HepG2 (cell line): ENCODE data around the gene RP2. TPM values are rescaled to one million over a fixed set of nuclear protein-coding genes. Genes with fewer than 3 reads are reported as not detected.

ENCODE experiments used
- ATAC-seq: fragments of 200-7000 bp; cut with Tn5 transposase; 3 replicates; pipeline ENCODE4 v1.9.1; 2020; ENCODE audit warnings: mild to moderate bottlenecking, moderate library complexity
- BruUV-seq: library from RNA; stranded (reverse); fragments of 400-500 nt; replicated peaks from 2 replicates; lab custom pipeline; 2021; lab: Mats Ljungman, UMichigan
- CTCF ChIA-PET: fragments of 300-600 bp; formaldehyde crosslinking; extraction: SDS; loops from one replicate; lab custom pipeline; 2021; ENCODE audit warnings: low total read pairs, inconsistent platforms, low intra/inter-chr PET ratio; lab: Yijun Ruan, JAX
- POLR2A ChIA-PET: fragments of 350-600 bp; sonication (Branson Sonifier 250); formaldehyde crosslinking; loops from one replicate; lab custom pipeline; 2020; ENCODE audit warnings: antibody characterized with exemption, inconsistent platforms; lab: Yijun Ruan, JAX
- DNase-seq: peaks from one replicate; pipeline ENCODE4 v3.0.0-alpha.2; 2015; ENCODE audit warnings: low spot score
- FAIRE-seq: peaks from 3 replicates; lab custom pipeline; 2011; peaks lifted over from hg19 to GRCh38; lab: Jason Lieb, UNC
- H2AFZ ChIP-seq: one replicate; pipeline ENCODE4 v1.6.1; 2011; ENCODE audit warnings: low read length, inconsistent platforms
- H3K27ac ChIP-seq: fragments of 300-600 bp; 3 replicates; pipeline ENCODE4 v1.8.0; 2011; ENCODE audit warnings: mixed run types, mild to moderate bottlenecking, mixed read lengths, low read length, inconsistent platforms; ENCODE audit not compliant: insufficient read depth; ENCODE audit errors: extremely low read length
- H3K27me3 ChIP-seq, 2 experiments: fragments of 200-600 bp in 1 of 2; 2 replicates in 1 of 2; 3 replicates in 1 of 2; pipeline versions ENCODE4 v1.6.0 to v1.8.0; 2011; ENCODE audit warnings: low read length in 2 of 2, mild to moderate bottlenecking in 2 of 2, moderate library complexity in 2 of 2, inconsistent platforms in 1 of 2; ENCODE audit not compliant: insufficient read depth in 2 of 2, control insufficient read depth in 1 of 2
- H3K36me3 ChIP-seq, 2 experiments: fragments of 200-600 bp in 1 of 2; replicated peaks in 1 of 2; 2 replicates in 1 of 2; 3 replicates in 1 of 2; pipeline versions ENCODE4 v1.5.1 to v1.8.0; 2011; ENCODE audit warnings: low read length in 2 of 2, inconsistent platforms in 1 of 2; ENCODE audit not compliant: insufficient read depth in 2 of 2, control insufficient read depth in 1 of 2
- H3K4me1 ChIP-seq: 2 replicates; pipeline ENCODE4 v1.5.1; 2012; ENCODE audit warnings: low read length, inconsistent platforms; ENCODE audit not compliant: insufficient read depth
- H3K4me2 ChIP-seq: 2 replicates; pipeline ENCODE4 v1.6.0; 2011; ENCODE audit warnings: low read depth, low read length, inconsistent platforms
- H3K4me3 ChIP-seq, 3 experiments: fragments of 200-600 bp in 1 of 3; sonication (generic), shearing (Covaris generic) in 1 of 3; replicated peaks in 1 of 3; 2 replicates each; pipeline ENCODE4 v1.5.1; 2011 to 2016; ENCODE audit warnings: low read length in 3 of 3, inconsistent platforms in 2 of 3, low read depth in 2 of 3, mild to moderate bottlenecking in 2 of 3, control low read depth in 1 of 3, mixed read lengths in 1 of 3; ENCODE audit not compliant: insufficient read depth in 1 of 3
- H3K79me2 ChIP-seq: one replicate; pipeline ENCODE4 v1.6.1; 2011; ENCODE audit warnings: low read length, inconsistent platforms; ENCODE audit not compliant: insufficient read depth
- H3K9ac ChIP-seq: 2 replicates; pipeline ENCODE4 v1.6.0; 2011; ENCODE audit warnings: mild to moderate bottlenecking, low read depth, low read length, inconsistent platforms; ENCODE audit not compliant: insufficient read depth
- H3K9me3 ChIP-seq: 2 replicates; pipeline ENCODE4 v1.5.1; 2012; ENCODE audit warnings: mild to moderate bottlenecking, low read length
- H4K20me1 ChIP-seq: 2 replicates; pipeline ENCODE4 v1.6.0; 2011; ENCODE audit warnings: inconsistent platforms, mild to moderate bottlenecking, low read length, moderate library complexity; ENCODE audit not compliant: insufficient read depth
- ELF4 ChIP-seq: sonication (generic); formaldehyde crosslinking; IDR thresholded peaks from 2 replicates; pipeline ENCODE4 v1.5.0; 2020; ENCODE audit warnings: missing genetic modification reagents, mild to moderate bottlenecking, moderate library complexity, borderline replicate concordance
- FOXA1 ChIP-seq, 2 experiments: fragments of 450-650 bp in 1 of 2; sonication (generic) in 1 of 2; formaldehyde crosslinking in 1 of 2; IDR thresholded peaks; 2 replicates each; pipeline versions ENCODE4 v1.4.0 to v1.6.1; 2016 to 2020; ENCODE audit warnings: missing genetic modification reagents in 1 of 2
- HNRNPH1 ChIP-seq: fragments of 200-400 bp; formaldehyde crosslinking; optimal IDR thresholded peaks from 2 replicates; pipeline ENCODE3; 2017; ENCODE audit warnings: mild to moderate bottlenecking, low read depth, low read length
- KMT2B ChIP-seq: IDR thresholded peaks from 2 replicates; pipeline ENCODE4 v1.6.1; 2016; ENCODE audit warnings: missing genetic modification reagents, missing compliant biosample characterization
- PRMT3 ChIP-seq: sonication (generic); formaldehyde crosslinking; IDR thresholded peaks from 2 replicates; pipeline ENCODE4 v1.8.1; 2022; ENCODE audit warnings: low read depth, mild to moderate bottlenecking, moderate library complexity, missing genetic modification reagents, borderline replicate concordance
- RFX1 ChIP-seq: fragments of 450-650 bp; IDR thresholded peaks from 2 replicates; pipeline ENCODE4 v1.6.1; 2017
- RFX3 ChIP-seq: IDR thresholded peaks from 2 replicates; pipeline ENCODE4 v1.6.1; 2016; ENCODE audit warnings: missing biosample characterization, missing genetic modification reagents
- SMC3 ChIP-seq: IDR thresholded peaks from 2 replicates; pipeline ENCODE4 v1.6.1; 2011; ENCODE audit warnings: low read length, improper control_type of control experiment
- SNRNP70 ChIP-seq: fragments of 200-400 bp; formaldehyde crosslinking; IDR thresholded peaks from 2 replicates; pipeline ENCODE4 v1.6.1; 2017; ENCODE audit warnings: mild to moderate bottlenecking, low read depth, low read length, moderate library complexity
- USF2 ChIP-seq, 2 experiments: sonication (generic) in 1 of 2; formaldehyde crosslinking in 1 of 2; IDR thresholded peaks; 2 replicates each; pipeline versions ENCODE4 v1.5.1 to v1.6.1; 2011 to 2020; ENCODE audit warnings: borderline replicate concordance in 1 of 2, low read depth in 1 of 2, low read length in 1 of 2, mild to moderate bottlenecking in 1 of 2, missing genetic modification reagents in 1 of 2, moderate library complexity in 1 of 2
- ZBTB33 ChIP-seq: sonication (generic); formaldehyde crosslinking; IDR thresholded peaks from 2 replicates; pipeline ENCODE4 v1.4.0; 2020; ENCODE audit warnings: missing genetic modification reagents
- ZBTB49 ChIP-seq: sonication (generic); formaldehyde crosslinking; IDR thresholded peaks from 2 replicates; pipeline ENCODE4 v1.4.0; 2020; ENCODE audit warnings: missing genetic modification reagents, borderline replicate concordance
- ZNF512B ChIP-seq: sonication (generic); formaldehyde crosslinking; IDR thresholded peaks from 2 replicates; pipeline ENCODE4 v1.5.1; 2020; ENCODE audit warnings: missing genetic modification reagents, mild to moderate bottlenecking, borderline replicate concordance
- ZNF546 ChIP-seq: sonication (generic); formaldehyde crosslinking; conservative IDR thresholded peaks from 2 replicates; pipeline ENCODE4 v1.8.1; 2023; ENCODE audit warnings: mild to moderate bottlenecking, missing genetic modification reagents
- ZNF598 ChIP-seq: sonication (generic); formaldehyde crosslinking; IDR thresholded peaks from 2 replicates; pipeline ENCODE4 v1.5.1; 2020; ENCODE audit warnings: mild to moderate bottlenecking, missing genetic modification reagents, borderline replicate concordance
- in situ Hi-C: cut with HindIII; loops from 2 replicates; pipeline ENCODE4 v1.10.0; 2017; ENCODE audit warnings: low pct_unique_long_range_greater_than_20kb; ENCODE audit not compliant: extremely low pct_ligation_motif_present
- intact Hi-C: fragments of 100-400 bp; cut with micrococcal nuclease; formaldehyde crosslinking; loops from one replicate; pipeline ENCODE4 v1.10.0; 2022; ENCODE audit not compliant: unreplicated experiment
- polyA plus RNA-seq, 8 experiments: library from polyadenylated mRNA; depleted of rRNA in 3 of 8; stranded (reverse) in 7 of 8; unstranded in 1 of 8; fragments of >200 nt; fragmentation: Illumina TruSeq in 4 of 8; extraction: Trizol in 4 of 8; gene quantifications; 2 replicates each; pipeline versions ENCODE4 v1.2.1 to v1.2.3, GENCODE V29; 2011 to 2016; ENCODE audit warnings: low read depth in 4 of 8, missing spikeins in 1 of 8, mixed read lengths in 1 of 8; ENCODE audit not compliant: insufficient read depth in 1 of 8
- total RNA-seq, 5 experiments: library from RNA; depleted of rRNA; stranded (reverse); fragments of >200 nt; fragmentation: Illumina TruSeq; extraction: Trizol; gene quantifications; 2 replicates each; pipeline ENCODE4 v1.2.3, GENCODE V29; 2016; ENCODE audit warnings: low read depth in 1 of 5

RP2 gene
- total and polyA plus RNA-seq, 2 of the 13 experiments (the other 11 are each of a cell fraction or from before 2014, with no cell fraction given): 5.0 to 9.9 TPM

- DNase-seq (no peak), ATAC-seq (no peak), FAIRE-seq (no peak)
- 0 out of 2 replicates have a peak, but pooled peaks cover 7% of the 10 kb centered on the region for H3K4me1 ChIP-seq
- H2AFZ ChIP-seq: no peak overlapping the region
- H3K4me3 ChIP-seq: no peak overlapping the region
- no peak overlapping the region for H3K9ac ChIP-seq
- no TSS peak for BruUV-seq
- H3K36me3 ChIP-seq: no peaks in the 10 kb centered on the region; a peak in 1 of 5 replicates
- H3K27ac ChIP-seq: no peak overlapping the region
- H3K9me3 ChIP-seq: no peaks in the 10 kb centered on the region
- intact Hi-C loops: no loop called here
- H4K20me1 ChIP-seq: no peaks in the 10 kb centered on the region
- H3K4me2 ChIP-seq: no peak overlapping the region
- CTCF ChIA-PET: no interaction called here
- no peaks in the 10 kb centered on the region for H3K79me2 ChIP-seq
- POLR2A ChIA-PET: no interaction called here
- H3K27me3 ChIP-seq: no peaks in the 10 kb centered on the region
- TF ChIP-seq SMC3 (no peak), ZBTB33 (no peak), SNRNP70 (no peak), ELF4 (CRISPR knock-in tag) (no peak), HNRNPH1 (no peak), KMT2B (CRISPR knock-in tag) (no peak), USF2 (IDR thresholded peaks at IDR 0.05; ENCODE audit: low read depth, low read length) (no peak), USF2 (CRISPR knock-in tag; IDR thresholded peaks at IDR 0.05; ENCODE audit: borderline replicate concordance) (no peak), ZBTB49 (no peak), ZNF512B (CRISPR knock-in tag) (no peak), RFX1 (no peak), ZNF546 (CRISPR knock-in tag) (no peak), FOXA1 (IDR thresholded peaks at IDR 0.05) (no peak), FOXA1 (CRISPR knock-in tag; IDR thresholded peaks at IDR 0.05) (no peak), ZNF598 (no peak), RFX3 (CRISPR knock-in tag) (no peak), PRMT3 (CRISPR knock-in tag) (no peak)
- in situ Hi-C loops: no loop called here
These were observed 19.6 kb downstream of the RP2 start for GRCh38 chrX:46856483-46856882.
